HCT116 (cell line): ENCODE measurements around the gene CFAP61. TPM values are rescaled to one million over a fixed set of nuclear protein-coding genes. Genes with fewer than 3 reads are reported as not detected.

Experiments used
- ATAC-seq: fragments of 200-7000 bp; cut with Tn5 transposase; 2 replicates; pipeline ENCODE4 v1.9.1; 2020; ENCODE audit warnings: mild to moderate bottlenecking, moderate library complexity
- BruUV-seq: library from RNA; stranded (reverse); fragments of 400-500 nt; replicated peaks from 2 replicates; lab custom pipeline; 2021; lab: Mats Ljungman, UMichigan
- CTCF ChIA-PET: fragments of 300-600 bp; sonication (Branson Sonifier 250); formaldehyde crosslinking; loops from one replicate; lab custom pipeline; 2021; ENCODE audit warnings: antibody characterized with exemption; lab: Charles Lee
- POLR2A ChIA-PET: fragments of 300-600, 350-600 bp; sonication (Branson Sonifier 250); formaldehyde crosslinking; loops from one replicate; lab custom pipeline; 2021; ENCODE audit warnings: antibody characterized with exemption; lab: Charles Lee
- RAD21 ChIA-PET, 2 experiments: fragments of 300-600 bp; sonication (Branson Sonifier 250); formaldehyde crosslinking; loops; one replicate each; lab custom pipeline; 2023; ENCODE audit warnings: low total read pairs in 2 of 2; ENCODE audit not compliant: uncharacterized antibody in 2 of 2, unreplicated experiment in 2 of 2, low non-redundant PET in 1 of 2; lab: Charles Lee
- DNase-seq: peaks from one replicate; pipeline ENCODE4 v3.0.0-alpha.2; 2010; ENCODE audit warnings: low read depth, low spot score
- H2AFZ ChIP-seq: fragments of 200-600 bp; shearing (Covaris generic), sonication (generic); 2 replicates; pipeline ENCODE4 v1.6.1; 2017; ENCODE audit warnings: low read depth, mixed run types, mixed read lengths, antibody characterized with exemption, low read length; ENCODE audit not compliant: poor library complexity, severe bottlenecking
- H3K27ac ChIP-seq: 2 replicates; pipeline ENCODE4 v1.5.1; 2012; ENCODE audit warnings: low read depth, low read length
- H3K27me3 ChIP-seq: fragments of 200-600 bp; sonication (generic); 2 replicates; pipeline ENCODE4 v1.6.1; 2016; ENCODE audit warnings: mixed run types, low read length, mixed read lengths; ENCODE audit not compliant: insufficient read depth
- H3K36me3 ChIP-seq, 2 experiments: fragments of 200-500 bp in 1 of 2; fragments of 200-600 bp in 1 of 2; sonication (Bioruptor generic) in 1 of 2; sonication (generic) in 1 of 2; 2 replicates each; pipeline versions ENCODE4 v1.5.1 to v1.6.1; 2014 to 2016; ENCODE audit warnings: low read length in 2 of 2, inconsistent platforms in 1 of 2, mixed read lengths in 1 of 2, mixed run types in 1 of 2; ENCODE audit not compliant: insufficient read depth in 2 of 2, control insufficient read depth in 1 of 2
- H3K4me1 ChIP-seq, 2 experiments: fragments of 200-600 bp in 1 of 2; sonication (generic) in 1 of 2; 2 replicates each; pipeline versions ENCODE4 v1.5.1 to v1.6.1; 2012 to 2017; ENCODE audit warnings: low read length in 2 of 2, inconsistent platforms in 1 of 2, mild to moderate bottlenecking in 1 of 2, mixed read lengths in 1 of 2, mixed run types in 1 of 2, moderate library complexity in 1 of 2; ENCODE audit not compliant: insufficient read depth in 2 of 2, control insufficient read depth in 1 of 2
- H3K4me2 ChIP-seq: fragments of 200-600 bp; sonication (generic); 2 replicates; pipeline ENCODE4 v1.6.1; 2017; ENCODE audit warnings: mixed run types, low read length, mixed read lengths
- H3K4me3 ChIP-seq, 2 experiments: fragments of 200-600 bp in 1 of 2; sonication (generic) in 1 of 2; replicated peaks in 1 of 2; 2 replicates each; pipeline ENCODE4 v1.5.1; 2011 to 2016; ENCODE audit warnings: low read length in 2 of 2, control low read depth in 1 of 2, low read depth in 1 of 2, mild to moderate bottlenecking in 1 of 2, mixed read lengths in 1 of 2, mixed run types in 1 of 2
- H3K79me2 ChIP-seq: fragments of 200-600 bp; sonication (generic); 2 replicates; pipeline ENCODE4 v1.6.1; 2017; ENCODE audit warnings: mild to moderate bottlenecking, mixed run types, low read length, moderate library complexity, mixed read lengths; ENCODE audit not compliant: insufficient read depth
- H3K9ac ChIP-seq: fragments of 200-600 bp; sonication (generic); 2 replicates; pipeline ENCODE4 v1.6.1; 2016; ENCODE audit warnings: low read length, mixed read lengths
- H3K9me2 ChIP-seq: fragments of 200-600 bp; sonication (generic), shearing (Covaris generic); 2 replicates; pipeline ENCODE4 v1.6.1; 2017; ENCODE audit warnings: mixed run types, mild to moderate bottlenecking, moderate library complexity; ENCODE audit not compliant: insufficient read depth
- H3K9me3 ChIP-seq, 2 experiments: fragments of 200-500 bp in 1 of 2; fragments of 200-600 bp in 1 of 2; sonication (Bioruptor generic) in 1 of 2; sonication (generic) in 1 of 2; 2 replicates each; pipeline ENCODE4 v1.6.1; 2014 to 2017; ENCODE audit warnings: low read length in 2 of 2, mixed read lengths in 2 of 2, inconsistent platforms in 1 of 2, low read depth in 1 of 2, mild to moderate bottlenecking in 1 of 2, mixed run types in 1 of 2, moderate library complexity in 1 of 2; ENCODE audit not compliant: control insufficient read depth in 1 of 2, insufficient read depth in 1 of 2
- H4K20me1 ChIP-seq: fragments of 200-600 bp; sonication (generic), shearing (Covaris generic); 2 replicates; pipeline ENCODE4 v1.6.1; 2017; ENCODE audit warnings: mixed run types, mild to moderate bottlenecking, moderate library complexity; ENCODE audit not compliant: insufficient read depth
- ELF1 ChIP-seq: IDR thresholded peaks from 2 replicates; pipeline ENCODE4 v1.6.1; 2012; ENCODE audit warnings: low read depth, borderline replicate concordance
- EZH2phosphoT487 ChIP-seq: fragments of 200-600 bp; IDR thresholded peaks from 2 replicates; pipeline ENCODE4 v1.6.1; 2018; ENCODE audit warnings: antibody characterized with exemption, borderline replicate concordance
- JUND ChIP-seq: IDR thresholded peaks from 2 replicates; pipeline ENCODE4 v1.6.1; 2012
- POLR2A ChIP-seq: IDR thresholded peaks from 2 replicates; pipeline ENCODE4 v1.7.0; 2011; ENCODE audit warnings: borderline replicate concordance; ENCODE audit not compliant: insufficient read depth, insufficient read length; ENCODE audit errors: extremely low read depth
- RAD21 ChIP-seq: IDR thresholded peaks from 2 replicates; pipeline ENCODE4 v1.6.1; 2012; ENCODE audit warnings: low read depth, mild to moderate bottlenecking
- REST ChIP-seq: IDR thresholded peaks from 2 replicates; pipeline ENCODE4 v1.6.1; 2012; ENCODE audit warnings: low read depth
- SIN3A ChIP-seq: IDR thresholded peaks from 2 replicates; pipeline ENCODE4 v1.6.1; 2012; ENCODE audit warnings: low read depth
- SRF ChIP-seq: IDR thresholded peaks from 2 replicates; pipeline ENCODE4 v1.6.1; 2012; ENCODE audit warnings: low read depth
- TCF7L2 ChIP-seq: IDR thresholded peaks from 2 replicates; pipeline ENCODE4 v1.7.0; 2011; ENCODE audit warnings: borderline replicate concordance, inconsistent platforms; ENCODE audit not compliant: insufficient read depth, insufficient read length; ENCODE audit errors: extremely low read depth
- ZNF274 ChIP-seq: fragments of 200-500 bp; sonication (Bioruptor generic); IDR thresholded peaks from 2 replicates; pipeline ENCODE4 v1.6.1; 2014; ENCODE audit warnings: mild to moderate bottlenecking, low read depth, low read length, inconsistent platforms
- intact Hi-C: fragments of 100-400 bp; cut with micrococcal nuclease; formaldehyde crosslinking; loops from 2 replicates; pipeline ENCODE4 v1.10.0; 2022
- total RNA-seq: library from RNA; stranded (reverse); gene quantifications from one replicate; pipeline ENCODE4 v1.2.1, GENCODE V29; 2021; ENCODE audit not compliant: unreplicated experiment
- TF ChIP-seq, protein P1 (sequence below): IDR thresholded peaks from 2 replicates; pipeline ENCODE4 v1.6.1; 2012
- TF ChIP-seq, protein P2 (sequence below): IDR thresholded peaks from 2 replicates; pipeline ENCODE4 v1.6.1; 2011; ENCODE audit warnings: mild to moderate bottlenecking, low read length, moderate library complexity; ENCODE audit not compliant: insufficient replicate concordance; ENCODE audit errors: extremely low read depth
- TF ChIP-seq, protein P3 (sequence below): IDR thresholded peaks from 2 replicates; pipeline ENCODE4 v1.6.1; 2012

Gene CFAP61
- total RNA-seq, 1 experiment from 2014 or later: 1.7 TPM

GRCh38 chr20:20406306-20406705 lies 354.0 kb downstream of the CFAP61 start:
- intact Hi-C loops: no loop called here

More at GRCh38 chr20:20406306-20406705, 354.0 kb downstream of the CFAP61 start:
- ChIA-PET RAD21 (no interaction called here), POLR2A (no interaction called here)
- H3K9ac ChIP-seq: no peak overlapping the region
- DNase-seq: no peak
- no peaks in the 10 kb centered on the region for H3K9me2 ChIP-seq
- no peaks in the 10 kb centered on the region for H3K4me1 ChIP-seq
- no peaks in the 10 kb centered on the region for H3K27me3 ChIP-seq
- H3K4me3 ChIP-seq: no peak overlapping the region
- H3K4me2 ChIP-seq: no peak overlapping the region
- no TSS peak for BruUV-seq
- TF ChIP-seq, protein P1, sequence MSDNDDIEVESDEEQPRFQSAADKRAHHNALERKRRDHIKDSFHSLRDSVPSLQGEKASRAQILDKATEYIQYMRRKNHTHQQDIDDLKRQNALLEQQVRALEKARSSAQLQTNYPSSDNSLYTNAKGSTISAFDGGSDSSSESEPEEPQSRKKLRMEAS: no peak
- TF ChIP-seq EZH2phosphoT487 (no peak), REST (no peak), POLR2A (no peak), RAD21 (no peak), SRF (no peak), ZNF274 (no peak), ELF1 (no peak), JUND (no peak), TCF7L2 (no peak), SIN3A (no peak)
- TF ChIP-seq, protein P2, sequence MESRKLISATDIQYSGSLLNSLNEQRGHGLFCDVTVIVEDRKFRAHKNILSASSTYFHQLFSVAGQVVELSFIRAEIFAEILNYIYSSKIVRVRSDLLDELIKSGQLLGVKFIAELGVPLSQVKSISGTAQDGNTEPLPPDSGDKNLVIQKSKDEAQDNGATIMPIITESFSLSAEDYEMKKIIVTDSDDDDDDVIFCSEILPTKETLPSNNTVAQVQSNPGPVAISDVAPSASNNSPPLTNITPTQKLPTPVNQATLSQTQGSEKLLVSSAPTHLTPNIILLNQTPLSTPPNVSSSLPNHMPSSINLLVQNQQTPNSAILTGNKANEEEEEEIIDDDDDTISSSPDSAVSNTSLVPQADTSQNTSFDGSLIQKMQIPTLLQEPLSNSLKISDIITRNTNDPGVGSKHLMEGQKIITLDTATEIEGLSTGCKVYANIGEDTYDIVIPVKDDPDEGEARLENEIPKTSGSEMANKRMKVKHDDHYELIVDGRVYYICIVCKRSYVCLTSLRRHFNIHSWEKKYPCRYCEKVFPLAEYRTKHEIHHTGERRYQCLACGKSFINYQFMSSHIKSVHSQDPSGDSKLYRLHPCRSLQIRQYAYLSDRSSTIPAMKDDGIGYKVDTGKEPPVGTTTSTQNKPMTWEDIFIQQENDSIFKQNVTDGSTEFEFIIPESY: no peak
- TF ChIP-seq, protein P3, sequence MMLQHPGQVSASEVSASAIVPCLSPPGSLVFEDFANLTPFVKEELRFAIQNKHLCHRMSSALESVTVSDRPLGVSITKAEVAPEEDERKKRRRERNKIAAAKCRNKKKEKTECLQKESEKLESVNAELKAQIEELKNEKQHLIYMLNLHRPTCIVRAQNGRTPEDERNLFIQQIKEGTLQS: no peak
- TF ChIP-seq, all 23 proteins: peak for 0
- no peaks in the 10 kb centered on the region for H3K36me3 ChIP-seq
- H3K27ac ChIP-seq: no peak overlapping the region
- H2AFZ ChIP-seq: no peak overlapping the region
- ATAC-seq: no peak
- no peaks in the 10 kb centered on the region for H3K79me2 ChIP-seq
- H3K9me3 ChIP-seq: no peaks in the 10 kb centered on the region
- no peaks in the 10 kb centered on the region for H4K20me1 ChIP-seq
- CTCF ChIA-PET: no interaction called here
